ENCODE results near the gene SCAMP4. TPM values are rescaled to one million over a fixed set of nuclear protein-coding genes. Genes with fewer than 3 reads are reported as not detected.

Gene SCAMP4
- total and polyA plus RNA-seq, 2 of the 13 experiments (the other 11 are each of a cell fraction or from before 2014, with no cell fraction given), result 10.7 to 13.7 TPM

- TF ChIP-seq ZNF441 (CRISPR knock-in tag; IDR thresholded peaks at IDR 0.05; ENCODE audit: borderline replicate concordance), result no peak
- no peak for TF ChIP-seq NKX3-1 (CRISPR knock-in tag; IDR thresholded peaks at IDR 0.05)
- no peak for TF ChIP-seq SKIL (CRISPR knock-in tag; IDR thresholded peaks at IDR 0.05; ENCODE audit: borderline replicate concordance)
- no peak for TF ChIP-seq ZNF570 (CRISPR knock-in tag; IDR thresholded peaks at IDR 0.05; ENCODE audit: borderline replicate concordance)
- 0 out of 2 replicates have a peak, but pooled peaks have one; percentile 29 for TF ChIP-seq MLX (CRISPR knock-in tag; IDR thresholded peaks at IDR 0.05)
- no peak for TF ChIP-seq ATF7-NPFF (CRISPR knock-in tag; IDR thresholded peaks at IDR 0.05; ENCODE audit: low read depth)
- no peak for TF ChIP-seq SNAPC5 (CRISPR knock-in tag; IDR thresholded peaks at IDR 0.05; ENCODE audit: borderline replicate concordance)
- no peak for TF ChIP-seq CENPT (CRISPR knock-in tag; IDR thresholded peaks at IDR 0.05; ENCODE audit: low read depth)
- TF ChIP-seq SALL1 (CRISPR knock-in tag; IDR thresholded peaks at IDR 0.05), result peak; percentile 62; the same call in 1 of the 2 replicates
- TF ChIP-seq TGIF2 (CRISPR knock-in tag; IDR thresholded peaks at IDR 0.05), result no peak; the same call in 1 of the 2 replicates
- TF ChIP-seq MNT (IDR thresholded peaks at IDR 0.05), result no peak
- TF ChIP-seq, protein P1, sequence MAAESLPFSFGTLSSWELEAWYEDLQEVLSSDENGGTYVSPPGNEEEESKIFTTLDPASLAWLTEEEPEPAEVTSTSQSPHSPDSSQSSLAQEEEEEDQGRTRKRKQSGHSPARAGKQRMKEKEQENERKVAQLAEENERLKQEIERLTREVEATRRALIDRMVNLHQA (CRISPR knock-in tag; IDR thresholded peaks at IDR 0.05), result no peak
- no peak for TF ChIP-seq CEBPZ (IDR thresholded peaks at IDR 0.05; ENCODE audit: low read length)
- TF ChIP-seq JDP2 (CRISPR knock-in tag; IDR thresholded peaks at IDR 0.05; ENCODE audit: borderline replicate concordance), result no peak
- TF ChIP-seq, protein P2, sequence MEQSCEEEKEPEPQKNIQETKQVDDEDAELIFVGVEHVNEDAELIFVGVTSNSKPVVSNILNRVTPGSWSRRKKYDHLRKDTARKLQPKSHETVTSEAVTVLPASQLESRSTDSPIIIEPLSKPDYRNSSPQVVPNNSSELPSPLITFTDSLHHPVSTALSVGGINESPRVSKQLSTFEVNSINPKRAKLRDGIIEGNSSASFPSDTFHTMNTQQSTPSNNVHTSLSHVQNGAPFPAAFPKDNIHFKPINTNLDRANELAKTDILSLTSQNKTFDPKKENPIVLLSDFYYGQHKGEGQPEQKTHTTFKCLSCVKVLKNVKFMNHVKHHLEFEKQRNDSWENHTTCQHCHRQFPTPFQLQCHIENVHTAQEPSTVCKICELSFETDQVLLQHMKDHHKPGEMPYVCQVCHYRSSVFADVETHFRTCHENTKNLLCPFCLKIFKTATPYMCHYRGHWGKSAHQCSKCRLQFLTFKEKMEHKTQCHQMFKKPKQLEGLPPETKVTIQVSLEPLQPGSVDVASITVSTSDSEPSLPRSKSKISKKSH (CRISPR knock-in tag; IDR thresholded peaks at IDR 0.05; ENCODE audit: borderline replicate concordance), result 0 out of 2 replicates have a peak, but pooled peaks have one; percentile 47
- no peak for TF ChIP-seq TRIM24 (CRISPR knock-in tag; IDR thresholded peaks at IDR 0.05)
- TF ChIP-seq ZNF326 (CRISPR knock-in tag; IDR thresholded peaks at IDR 0.05; ENCODE audit: borderline replicate concordance), result no peak
- TF ChIP-seq SOX6 (IDR thresholded peaks at IDR 0.05), result no peak
- no peak; the same call in none of the 2 replicates for TF ChIP-seq SOX6 (CRISPR knock-in tag; IDR thresholded peaks at IDR 0.05)
- TF ChIP-seq GTF3A (CRISPR knock-in tag; conservative IDR thresholded peaks at IDR 0.05), result no peak
Measured at GRCh38 chr19:1864480-1865171, 40.6 kb upstream of the SCAMP4 start (continued).

Measured in HepG2 (cell line).